ENCODE results near the gene CCDC195.
"Not testable (repeated sequence)": the region's sequence is repeated elsewhere in the genome, so short reads cannot be mapped to it uniquely, and the experiment has no call there.

DNA sequence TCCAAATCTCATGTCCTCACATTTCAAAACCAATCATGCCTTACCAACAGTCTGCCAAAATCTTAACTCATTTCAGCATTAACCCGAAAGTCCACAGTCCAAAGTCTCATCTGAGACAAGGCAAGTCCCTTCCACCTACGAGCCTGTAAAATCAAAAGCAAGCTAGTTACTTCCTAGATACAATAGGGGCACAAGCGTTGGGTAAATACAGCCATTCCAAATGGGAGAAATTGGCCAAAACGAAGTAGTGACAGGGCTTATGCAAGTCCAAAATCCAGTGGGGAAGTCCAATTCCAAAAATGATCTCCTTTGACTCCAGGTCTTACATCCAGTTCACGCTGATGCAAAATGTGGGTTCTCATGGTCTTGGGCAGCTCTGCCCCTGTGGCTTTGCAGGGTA is 54.5 kb downstream of the CCDC195 start:
- TF ChIP-seq EZH2phosphoT487 (IDR thresholded peaks at IDR 0.05; ENCODE audit: low read depth, severe bottlenecking, unreplicated experiment); EZH2 (IDR thresholded peaks at IDR 0.05; ENCODE audit: borderline replicate concordance): not testable (repeated sequence)
- TF ChIP-seq, protein P1, sequence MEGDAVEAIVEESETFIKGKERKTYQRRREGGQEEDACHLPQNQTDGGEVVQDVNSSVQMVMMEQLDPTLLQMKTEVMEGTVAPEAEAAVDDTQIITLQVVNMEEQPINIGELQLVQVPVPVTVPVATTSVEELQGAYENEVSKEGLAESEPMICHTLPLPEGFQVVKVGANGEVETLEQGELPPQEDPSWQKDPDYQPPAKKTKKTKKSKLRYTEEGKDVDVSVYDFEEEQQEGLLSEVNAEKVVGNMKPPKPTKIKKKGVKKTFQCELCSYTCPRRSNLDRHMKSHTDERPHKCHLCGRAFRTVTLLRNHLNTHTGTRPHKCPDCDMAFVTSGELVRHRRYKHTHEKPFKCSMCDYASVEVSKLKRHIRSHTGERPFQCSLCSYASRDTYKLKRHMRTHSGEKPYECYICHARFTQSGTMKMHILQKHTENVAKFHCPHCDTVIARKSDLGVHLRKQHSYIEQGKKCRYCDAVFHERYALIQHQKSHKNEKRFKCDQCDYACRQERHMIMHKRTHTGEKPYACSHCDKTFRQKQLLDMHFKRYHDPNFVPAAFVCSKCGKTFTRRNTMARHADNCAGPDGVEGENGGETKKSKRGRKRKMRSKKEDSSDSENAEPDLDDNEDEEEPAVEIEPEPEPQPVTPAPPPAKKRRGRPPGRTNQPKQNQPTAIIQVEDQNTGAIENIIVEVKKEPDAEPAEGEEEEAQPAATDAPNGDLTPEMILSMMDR (IDR thresholded peaks at IDR 0.05; ENCODE audit: poor library complexity), result not testable (repeated sequence)

Data from hepatocyte (in vitro differentiated cells).